ENCODE data around the gene TBX21.

GRCh38 chr17:47686276-47686635 is 46.8 kb upstream of the TBX21 start:
- TF ChIP-seq POLR2AphosphoS5 (IDR thresholded peaks at IDR 0.05; ENCODE audit: low read depth, low read length) (no peak), POLR2A (IDR thresholded peaks at IDR 0.05; ENCODE audit: low read depth, low read length) (no peak)
